Measurements from ENCODE around the gene CFAP65. TPM values are rescaled to one million over a fixed set of nuclear protein-coding genes. Genes with fewer than 3 reads are reported as not detected.

CFAP65 gene
- total and polyA plus RNA-seq, 2 of the 4 experiments (the other 2 are of a cell fraction): not detected

- Histone ChIP-seq H3K23ac (ENCODE audit: low read depth, low read length) (no peak overlapping the region), H2BK5ac (ENCODE audit: low read depth, low read length, poor library complexity, severe bottlenecking) (no peak overlapping the region)
- WGBS, 2 experiments (ENCODE audit: extremely low coverage in 2 of 2, insufficient read length in 1 of 2): no CpG with 5 or more reads among the region's 9 CpGs
These were observed 31.5 kb upstream of the CFAP65 start for GRCh38 chr2:219072741-219073250.

More at GRCh38 chr2:219072741-219073250, 31.5 kb upstream of the CFAP65 start:
- no peaks in the 10 kb centered on the region for H3K9me1 ChIP-seq (ENCODE audit: insufficient read depth, low read length)
- DNase-seq: no peak
- no peaks in the 10 kb centered on the region for H3K79me1 ChIP-seq (ENCODE audit: low read depth in 1 of 2, low read length in 2 of 2)
- no peak overlapping the region for H2BK120ac ChIP-seq (ENCODE audit: low read depth, low read length)
- ChIA-PET POLR2A (ENCODE audit: unreplicated experiment) (no interaction called here), CTCF (interaction anchor here (0.6 to 1.6 kb wide), 11 partner anchors 10 to 93 kb away, joined by 3 to 9 read pairs (median 3); no protein-coding TSS in a partner anchor)
- ATAC-seq (ENCODE audit: low read depth): no peak
- H3K4ac ChIP-seq (ENCODE audit: low read depth, low read length): no peak overlapping the region
- BruUV-seq (replicated peaks): no TSS peak
- no peak overlapping the region for H4K5ac ChIP-seq (ENCODE audit: low read depth, low read length)
- H3K27me3 ChIP-seq (ENCODE audit: control insufficient read depth, insufficient read depth, low read length): no peaks in the 10 kb centered on the region; the same call in 1 of the 2 replicates
- H3K4me3 ChIP-seq (ENCODE audit: insufficient read depth, low read depth, low read length): no peak overlapping the region
- H4K91ac ChIP-seq (ENCODE audit: insufficient read depth, low read depth, low read length): no peak overlapping the region
- H3K27ac ChIP-seq (ENCODE audit: insufficient read depth, low read length): no peak overlapping the region
- no peaks in the 10 kb centered on the region for H3K4me1 ChIP-seq (ENCODE audit: control insufficient read depth, insufficient read depth, low read length)
- 0 out of 2 replicates have a peak, but pooled peaks cover under 1% of the 10 kb centered on the region for H4K20me1 ChIP-seq (ENCODE audit: insufficient read depth, low read length)
- no peak overlapping the region for H4K8ac ChIP-seq (ENCODE audit: low read depth in 2 of 2, low read length in 2 of 2)
- H3K4me2 ChIP-seq (ENCODE audit: low read depth, low read length): no peak overlapping the region
- no peak overlapping the region for H3K9ac ChIP-seq (ENCODE audit: low read depth, low read length)
- dilution Hi-C loops (cut with HindIII; ENCODE audit: low sequenced_read_pairs, unreplicated experiment) (no loop called here), in situ Hi-C loops (cut with MboI; ENCODE audit: low sequenced_read_pairs) (no loop called here), intact Hi-C loops (cut with micrococcal nuclease) (loop anchor here (1.0 kb wide), 2 partner anchors 47 to 83 kb away; no protein-coding TSS in a partner anchor)
- H2AK9ac ChIP-seq (replicated peaks; ENCODE audit: low read depth, low read length, poor library complexity): no peak overlapping the region
- no peak overlapping the region for H2AK5ac ChIP-seq (ENCODE audit: low read depth, low read length)
- no peaks in the 10 kb centered on the region for H3K9me3 ChIP-seq (ENCODE audit: control insufficient read depth, insufficient read depth, low read length)
- no peak overlapping the region for H2BK20ac ChIP-seq (ENCODE audit: low read depth, low read length)
- H2BK15ac ChIP-seq (ENCODE audit: low read depth, low read length): no peak overlapping the region
- no peak overlapping the region for H2AFZ ChIP-seq (replicated peaks; ENCODE audit: low read length, poor library complexity)
- H3K14ac ChIP-seq (replicated peaks; ENCODE audit: low read depth, low read length): no peak overlapping the region
- H3K36me3 ChIP-seq (ENCODE audit: control insufficient read depth, insufficient read depth, low read length): peaks cover 11% of the 10 kb centered on the region
- H3K56ac ChIP-seq (ENCODE audit: extremely low read depth, insufficient read depth, low read length): no peak overlapping the region
- H3K18ac ChIP-seq (ENCODE audit: low read depth, low read length): no peak overlapping the region
- TF ChIP-seq RCOR1 (IDR thresholded peaks at IDR 0.05; ENCODE audit: insufficient replicate concordance, low read length): no peak
- no peak for TF ChIP-seq MAFK (IDR thresholded peaks at IDR 0.05; ENCODE audit: low read depth, low read length)
- no peak for TF ChIP-seq MAZ (IDR thresholded peaks at IDR 0.05; ENCODE audit: borderline replicate concordance, low read depth, low read length)
- TF ChIP-seq SMC3 (IDR thresholded peaks at IDR 0.05; ENCODE audit: low read depth, low read length): no peak
- TF ChIP-seq FOS (IDR thresholded peaks at IDR 0.05; ENCODE audit: low read depth, low read length): no peak
- TF ChIP-seq RFX5 (IDR thresholded peaks at IDR 0.05; ENCODE audit: low read depth, low read length): no peak
- no peak for TF ChIP-seq BHLHE40 (IDR thresholded peaks at IDR 0.05; ENCODE audit: low read depth, low read length)
- TF ChIP-seq MXI1 (IDR thresholded peaks at IDR 0.05; ENCODE audit: borderline replicate concordance, low read depth, low read length): no peak
- TF ChIP-seq, protein P1, sequence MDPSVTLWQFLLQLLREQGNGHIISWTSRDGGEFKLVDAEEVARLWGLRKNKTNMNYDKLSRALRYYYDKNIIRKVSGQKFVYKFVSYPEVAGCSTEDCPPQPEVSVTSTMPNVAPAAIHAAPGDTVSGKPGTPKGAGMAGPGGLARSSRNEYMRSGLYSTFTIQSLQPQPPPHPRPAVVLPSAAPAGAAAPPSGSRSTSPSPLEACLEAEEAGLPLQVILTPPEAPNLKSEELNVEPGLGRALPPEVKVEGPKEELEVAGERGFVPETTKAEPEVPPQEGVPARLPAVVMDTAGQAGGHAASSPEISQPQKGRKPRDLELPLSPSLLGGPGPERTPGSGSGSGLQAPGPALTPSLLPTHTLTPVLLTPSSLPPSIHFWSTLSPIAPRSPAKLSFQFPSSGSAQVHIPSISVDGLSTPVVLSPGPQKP (IDR thresholded peaks at IDR 0.05; ENCODE audit: borderline replicate concordance, low read depth, low read length): no peak
- no peak for TF ChIP-seq RAD21 (IDR thresholded peaks at IDR 0.05; ENCODE audit: low read length)
- TF ChIP-seq, protein P2, sequence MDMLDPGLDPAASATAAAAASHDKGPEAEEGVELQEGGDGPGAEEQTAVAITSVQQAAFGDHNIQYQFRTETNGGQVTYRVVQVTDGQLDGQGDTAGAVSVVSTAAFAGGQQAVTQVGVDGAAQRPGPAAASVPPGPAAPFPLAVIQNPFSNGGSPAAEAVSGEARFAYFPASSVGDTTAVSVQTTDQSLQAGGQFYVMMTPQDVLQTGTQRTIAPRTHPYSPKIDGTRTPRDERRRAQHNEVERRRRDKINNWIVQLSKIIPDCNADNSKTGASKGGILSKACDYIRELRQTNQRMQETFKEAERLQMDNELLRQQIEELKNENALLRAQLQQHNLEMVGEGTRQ (IDR thresholded peaks at IDR 0.05; ENCODE audit: low read depth, low read length): no peak
- TF ChIP-seq CHD1 (IDR thresholded peaks at IDR 0.05; ENCODE audit: low read depth, low read length): no peak

All from IMR-90 (cell line).